H1 (cell line): ENCODE data around the gene AGO3. TPM values are rescaled to one million over a fixed set of nuclear protein-coding genes. Genes with fewer than 3 reads are reported as not detected.

Experiments used
- CTCF ChIA-PET: fragments of 300-600 bp; sonication (Branson Sonifier 250); formaldehyde crosslinking; loops from one replicate; lab custom pipeline; 2021; ENCODE audit not compliant: partially characterized antibody; lab: Charles Lee
- POLR2A ChIA-PET: fragments of 300-600 bp; sonication (Branson Sonifier 250); formaldehyde crosslinking; loops from one replicate; lab custom pipeline; 2021; ENCODE audit warnings: inconsistent platforms; ENCODE audit not compliant: partially characterized antibody; lab: Charles Lee
- DNase-seq, 2 experiments: peaks; one replicate each; pipeline versions ENCODE4 v3.0.0 to v3.0.0-alpha.2; 2010 to 2022; ENCODE audit warnings: low spot score in 2 of 2, low read depth in 1 of 2, mixed read lengths in 1 of 2
- FAIRE-seq: peaks from 2 replicates; lab custom pipeline; 2011; peaks lifted over from hg19 to GRCh38; lab: Jason Lieb, UNC
- H2AFZ ChIP-seq: 2 replicates; pipeline ENCODE4 v1.8.1; 2012; ENCODE audit warnings: low read length, inconsistent platforms
- H2AK5ac ChIP-seq: 2 replicates; pipeline ENCODE4 v1.6.1; 2013; ENCODE audit warnings: low read depth, low read length
- H2BK120ac ChIP-seq: replicated peaks from 2 replicates; pipeline ENCODE3; 2013; ENCODE audit warnings: low read depth, low read length, inconsistent platforms
- H2BK12ac ChIP-seq: 2 replicates; pipeline ENCODE4 v1.6.1; 2013; ENCODE audit warnings: low read depth, low read length
- H2BK15ac ChIP-seq: 2 replicates; pipeline ENCODE4 v1.6.1; 2013; ENCODE audit warnings: low read length
- H2BK20ac ChIP-seq: 2 replicates; pipeline ENCODE4 v1.6.1; 2013; ENCODE audit warnings: low read length
- H2BK5ac ChIP-seq: 2 replicates; pipeline ENCODE4 v1.6.1; 2013; ENCODE audit warnings: low read depth, low read length
- H3K14ac ChIP-seq: 2 replicates; pipeline ENCODE4 v1.6.1; 2013; ENCODE audit warnings: inconsistent platforms; ENCODE audit not compliant: insufficient read length
- H3K18ac ChIP-seq: 2 replicates; pipeline ENCODE4 v1.6.1; 2013; ENCODE audit warnings: low read length; ENCODE audit errors: extremely low read depth
- H3K23ac ChIP-seq: 2 replicates; pipeline ENCODE4 v1.6.1; 2013; ENCODE audit warnings: inconsistent platforms; ENCODE audit not compliant: insufficient read length
- H3K23me2 ChIP-seq: 2 replicates; pipeline ENCODE4 v1.6.1; 2013; ENCODE audit warnings: low read depth, low read length
- H3K27ac ChIP-seq: 2 replicates; pipeline ENCODE4 v1.6.1; 2011; ENCODE audit warnings: low read depth, low read length, inconsistent platforms
- H3K27me3 ChIP-seq, 4 experiments: replicated peaks in 1 of 4; 1 replicate in 1 of 4; 2 replicates in 3 of 4; pipeline versions ENCODE4 v1.6.1 to v1.8.1; 2011 to 2013; ENCODE audit warnings: low read length in 3 of 4, mild to moderate bottlenecking in 3 of 4, inconsistent platforms in 2 of 4, mixed read lengths in 2 of 4, moderate library complexity in 1 of 4; ENCODE audit not compliant: control insufficient read depth in 3 of 4, insufficient read depth in 3 of 4; ENCODE audit errors: extremely low read depth in 1 of 4
- H3K36me3 ChIP-seq, 4 experiments: 2 replicates each; pipeline versions ENCODE4 v1.6.1 to v1.8.1; 2011 to 2013; ENCODE audit warnings: mild to moderate bottlenecking in 4 of 4, low read length in 3 of 4, moderate library complexity in 2 of 4, control low read depth in 1 of 4, inconsistent platforms in 1 of 4; ENCODE audit not compliant: insufficient read depth in 4 of 4, control insufficient read depth in 2 of 4
- H3K4ac ChIP-seq: replicated peaks from 2 replicates; pipeline ENCODE3; 2013; ENCODE audit warnings: low read length, low read depth, mixed read lengths, inconsistent platforms; ENCODE audit not compliant: insufficient read length
- H3K4me1 ChIP-seq, 4 experiments: replicated peaks in 1 of 4; 1 replicate in 1 of 4; 2 replicates in 3 of 4; pipeline versions ENCODE4 v1.6.1 to v1.8.1; 2011 to 2013; ENCODE audit warnings: low read length in 3 of 4, inconsistent platforms in 2 of 4, mixed read lengths in 1 of 4; ENCODE audit not compliant: insufficient read depth in 4 of 4, control insufficient read depth in 3 of 4
- H3K4me2 ChIP-seq, 2 experiments: 2 replicates each; pipeline versions ENCODE4 v1.6.1 to v1.8.1; 2011 to 2013; ENCODE audit warnings: low read depth in 2 of 2, low read length in 2 of 2, control low read depth in 1 of 2, inconsistent platforms in 1 of 2, mild to moderate bottlenecking in 1 of 2; ENCODE audit not compliant: insufficient read depth in 1 of 2
- H3K4me3 ChIP-seq, 4 experiments: fragments of 200-600, 300-600 bp in 1 of 4; sonication (generic), shearing (Covaris generic), sonication (Bioruptor Twin) in 1 of 4; 2 replicates each; pipeline versions ENCODE4 v1.5.1 to v1.8.1; 2011 to 2016; ENCODE audit warnings: low read length in 4 of 4, low read depth in 3 of 4, control low read depth in 2 of 4, inconsistent platforms in 2 of 4, mild to moderate bottlenecking in 2 of 4, mixed read lengths in 1 of 4, moderate library complexity in 1 of 4; ENCODE audit not compliant: insufficient read depth in 2 of 4; ENCODE audit errors: extremely low read depth in 1 of 4
- H3K56ac ChIP-seq: replicated peaks from 2 replicates; pipeline ENCODE3; 2013; ENCODE audit warnings: low read depth, mild to moderate bottlenecking, mixed read lengths, low read length, inconsistent platforms; ENCODE audit not compliant: insufficient read length
- H3K79me1 ChIP-seq: 2 replicates; pipeline ENCODE4 v1.6.1; 2013; ENCODE audit warnings: low read depth, low read length, control low read depth
- H3K79me2 ChIP-seq, 2 experiments: 2 replicates each; pipeline versions ENCODE4 v1.6.1 to v1.8.1; 2012 to 2013; ENCODE audit warnings: low read length in 2 of 2, mild to moderate bottlenecking in 2 of 2, inconsistent platforms in 1 of 2; ENCODE audit not compliant: insufficient read depth in 2 of 2, control insufficient read depth in 1 of 2
- H3K9ac ChIP-seq, 4 experiments: replicated peaks in 1 of 4; 1 replicate in 1 of 4; 2 replicates in 3 of 4; pipeline versions ENCODE4 v1.6.1 to v1.8.1; 2011 to 2013; ENCODE audit warnings: low read depth in 3 of 4, low read length in 3 of 4, control low read depth in 2 of 4, mild to moderate bottlenecking in 2 of 4, moderate library complexity in 2 of 4, inconsistent platforms in 1 of 4; ENCODE audit errors: extremely low read depth in 1 of 4
- H3K9me3 ChIP-seq, 2 experiments: 2 replicates each; pipeline versions ENCODE4 v1.6.1 to v1.8.1; 2012 to 2013; ENCODE audit warnings: mild to moderate bottlenecking in 2 of 2, moderate library complexity in 2 of 2, control low read depth in 1 of 2, inconsistent platforms in 1 of 2, low read depth in 1 of 2, low read length in 1 of 2, mixed read lengths in 1 of 2; ENCODE audit not compliant: insufficient read depth in 2 of 2
- H4K20me1 ChIP-seq, 2 experiments: replicated peaks in 1 of 2; 2 replicates each; pipeline versions ENCODE3 to v1.8.1; 2011 to 2013; ENCODE audit warnings: inconsistent platforms in 2 of 2, low read length in 2 of 2, mild to moderate bottlenecking in 1 of 2; ENCODE audit not compliant: insufficient read depth in 2 of 2, control insufficient read depth in 1 of 2
- H4K5ac ChIP-seq: 2 replicates; pipeline ENCODE4 v1.6.1; 2013; ENCODE audit warnings: low read length, low read depth, mixed read lengths, inconsistent platforms; ENCODE audit not compliant: insufficient read length
- H4K8ac ChIP-seq: 2 replicates; pipeline ENCODE4 v1.8.0; 2013; ENCODE audit warnings: mild to moderate bottlenecking, moderate library complexity, low read length, inconsistent platforms; ENCODE audit not compliant: insufficient read depth; ENCODE audit errors: extremely low read depth
- H4K91ac ChIP-seq: replicated peaks from 2 replicates; pipeline ENCODE3; 2013; ENCODE audit warnings: low read length, mixed read lengths, inconsistent platforms; ENCODE audit not compliant: insufficient read length
- ASH2L ChIP-seq: fragments of 200-600, 300-600 bp; sonication (generic); IDR thresholded peaks from one replicate; pipeline ENCODE4 v1.7.1; 2017; ENCODE audit warnings: low read length
- BRCA1 ChIP-seq: IDR thresholded peaks from 2 replicates; pipeline ENCODE4 v1.6.1; 2012; ENCODE audit warnings: low read depth, low read length, improper control_type of control experiment
- CBX5 ChIP-seq: fragments of 300-800, 300-1000 bp; sonication (generic); IDR thresholded peaks from 2 replicates; pipeline ENCODE4 v1.7.1; 2016; ENCODE audit warnings: antibody characterized with exemption, low read length, low read depth
- CHD1 ChIP-seq: IDR thresholded peaks from 2 replicates; pipeline ENCODE4 v1.6.1; 2012; ENCODE audit warnings: low read depth, low read length, improper control_type of control experiment
- JUN ChIP-seq: IDR thresholded peaks from 2 replicates; pipeline ENCODE4 v1.6.1; 2011; ENCODE audit warnings: low read depth, mild to moderate bottlenecking, improper control_type of control experiment, low read length
- MAFK ChIP-seq: IDR thresholded peaks from 2 replicates; pipeline ENCODE4 v1.6.1; 2012; ENCODE audit warnings: low read depth, mild to moderate bottlenecking, improper control_type of control experiment, low read length
- RNF2 ChIP-seq: fragments of 200-900, 300-1000 bp; sonication (generic); IDR thresholded peaks from 2 replicates; pipeline ENCODE4 v1.7.1; 2016; ENCODE audit warnings: borderline replicate concordance, low read depth, mild to moderate bottlenecking, antibody characterized with exemption, low read length; ENCODE audit not compliant: poor library complexity, severe bottlenecking; ENCODE audit errors: missing control alignments
- SAP30 ChIP-seq: fragments of 300-600 bp; sonication (generic); IDR thresholded peaks from 2 replicates; pipeline ENCODE4 v1.7.1; 2012; ENCODE audit warnings: low read length, moderate library complexity, mild to moderate bottlenecking, inconsistent platforms; ENCODE audit not compliant: insufficient read depth, insufficient replicate concordance
- SIN3A ChIP-seq, 2 experiments: IDR thresholded peaks in 1 of 2; conservative IDR thresholded peaks in 1 of 2; 2 replicates each; pipeline ENCODE4 v1.6.1; 2011 to 2012; ENCODE audit warnings: low read length in 2 of 2, improper control_type of control experiment in 1 of 2, low read depth in 1 of 2, mild to moderate bottlenecking in 1 of 2
- SP1 ChIP-seq: IDR thresholded peaks from 2 replicates; pipeline ENCODE4 v1.6.1; 2011; ENCODE audit warnings: low read depth, low read length
- SP4 ChIP-seq: IDR thresholded peaks from 2 replicates; pipeline ENCODE4 v1.6.1; 2012; ENCODE audit warnings: low read length, inconsistent platforms
- TAF1 ChIP-seq: IDR thresholded peaks from 2 replicates; pipeline ENCODE4 v1.6.1; 2011; ENCODE audit warnings: mild to moderate bottlenecking, low read depth, low read length
- TEAD4 ChIP-seq: IDR thresholded peaks from 2 replicates; pipeline ENCODE4 v1.6.1; 2012; ENCODE audit warnings: low read depth, low read length, inconsistent platforms, mixed read lengths
- WGBS, 2 experiments: shearing (Covaris generic) in 1 of 2; methylation state at CpG; one replicate each; pipeline versions ENCODE4 v1.1.6 to v1.1.7; 2013 to 2015; ENCODE audit warnings: low lambda C conversion rate in 2 of 2, mixed read lengths in 2 of 2, inconsistent platforms in 1 of 2, low coverage in 1 of 2, missing lambda C conversion rate in 1 of 2; ENCODE audit not compliant: insufficient replicate concordance in 2 of 2, insufficient coverage in 1 of 2, insufficient read length in 1 of 2; ENCODE audit errors: extremely low coverage in 1 of 2, missing lambda C conversion rate in 1 of 2; 5-methylcytosine and 5-hydroxymethylcytosine counted together
- polyA plus RNA-seq, 7 experiments: library from polyadenylated mRNA; depleted of rRNA in 3 of 7; stranded (reverse) in 5 of 7; unstranded in 2 of 7; fragments of >200 nt in 5 of 7; fragments of 200-250 nt in 2 of 7; gene quantifications; 1 replicate in 5 of 7; 2 replicates in 1 of 7; 4 replicates in 1 of 7; pipeline versions ENCODE4 v1.2.1 to v1.2.3, GENCODE V29; 2011 to 2013; ENCODE audit warnings: missing spikeins in 2 of 7, mixed read lengths in 2 of 7
- total RNA-seq: library from RNA; stranded (reverse); fragmentation: NEBNext Ultra II Directional; extraction: Animal tissue kit (Norgen Biotek cat#: 25700); gene quantifications from 2 replicates; pipeline ENCODE4 v1.2.1, GENCODE V29; 2021

AGO3 gene
- total and polyA plus RNA-seq, 2 of the 8 experiments (the other 6 are each of a cell fraction or from before 2014, with no cell fraction given) = 10.7 to 26.4 TPM

GRCh38 chr1:35883635-35884101, 47.2 kb upstream of the AGO3 start:
- Histone ChIP-seq H3K23me2 (peaks cover 10% of the 10 kb centered on the region), H3K79me2 (peaks cover 16 to 47% of the 10 kb centered on the region in 2 experiments), H3K4me3 (peak overlapping the region; percentile 90 to 99 (median 98)), H3K14ac (no peak overlapping the region), H4K91ac (peak overlapping the region; percentile 39), H2AFZ (0 out of 2 replicates have a peak overlapping the region, but pooled peaks have one; percentile 28), H2BK15ac (no peak overlapping the region), H3K4me2 (peak overlapping the region; percentile 80 to 97), H3K23ac (no peak overlapping the region), H2BK20ac (no peak overlapping the region), H3K27ac (0 out of 2 replicates have a peak overlapping the region, but pooled peaks have one; percentile 42), H2BK12ac (no peak overlapping the region), H4K20me1 (peaks cover 18 to 24% of the 10 kb centered on the region in 2 experiments), H4K8ac (no peak overlapping the region), H3K9ac (peak overlapping the region in 3 of 4 experiments; percentile 38 to 74 (median 72); a peak in 5 of 7 replicates), H2AK5ac (no peak overlapping the region), H3K4me1 (peaks cover 14 to 32% (median 29%) of the 10 kb centered on the region in 4 experiments), H3K27me3 (peaks cover 0 to 5% (median 2%) of the 10 kb centered on the region in 4 experiments; a peak in 2 of 7 replicates), H3K9me3 (no peaks in the 10 kb centered on the region), H3K79me1 (peaks cover 12% of the 10 kb centered on the region), H2BK120ac (no peak overlapping the region), H3K4ac (no peak overlapping the region), H4K5ac (peak overlapping the region; percentile 69), H3K36me3 (peaks cover 0 to 4% (median 0%) of the 10 kb centered on the region in 4 experiments; a peak in 2 of 8 replicates), H2BK5ac (peak overlapping the region; percentile 90; the same call in 1 of the 2 replicates), H3K18ac (peak overlapping the region; percentile 85), H3K56ac (peak overlapping the region; percentile 75)
- POLR2A ChIA-PET = interaction anchor here (0.6 to 3.2 kb wide), 3 partner anchors 23 to 75 kb away, joined by 5 to 19 read pairs (median 5); partner anchors contain the start of gene AGO3
- no peak for FAIRE-seq
- CTCF ChIA-PET = interaction anchor here (0.9 to 3.4 kb wide), 7 partner anchors 11 to 45 kb away, joined by 3 to 22 read pairs (median 5); no protein-coding TSS in a partner anchor
- peak; percentile 76 to 90 for DNase-seq
- WGBS, 2 experiments = 2% methylated on average over 9 of the region's 29 CpGs; no CpG with 5 or more reads in 1 of the 2 experiments
- no peak for TF ChIP-seq SP1
- TF ChIP-seq CHD1 = no peak
- TF ChIP-seq RNF2 = no peak
- TF ChIP-seq SAP30 = peak; percentile 16
- TF ChIP-seq BRCA1 = no peak
- no peak for TF ChIP-seq MAFK
- no peak for TF ChIP-seq CBX5
- TF ChIP-seq ASH2L = peak; percentile 40
- peak in 1 of 2 experiments; percentile 44; a peak in 1 of 4 replicates for TF ChIP-seq SIN3A (conservative IDR thresholded peaks at IDR 0.05 in 1 of 2, IDR thresholded peaks at IDR 0.05 in 1 of 2; ENCODE audit: low read depth in 1 of 2, low read length in 2 of 2)
- TF ChIP-seq SP4 = no peak
- TF ChIP-seq TEAD4 = no peak
- TF ChIP-seq TAF1 = no peak
- no peak for TF ChIP-seq JUN
